A172 (cell line): ENCODE data around the gene KLF16. TPM values are rescaled to one million over a fixed set of nuclear protein-coding genes. Genes with fewer than 3 reads are reported as not detected.

ENCODE experiments used
- DNase-seq: peaks from one replicate; pipeline ENCODE4 v3.0.0-alpha.2; 2015; ENCODE audit warnings: low spot score
- total RNA-seq: library from RNA; depleted of rRNA; stranded (reverse); fragments of >200 nt; shearing (Covaris generic); gene quantifications from 2 replicates; pipeline ENCODE4 v1.2.3, GENCODE V29; 2014

The KLF16 gene
- total RNA-seq, 1 experiment from 2014 or later: 8.2 TPM

DNA sequence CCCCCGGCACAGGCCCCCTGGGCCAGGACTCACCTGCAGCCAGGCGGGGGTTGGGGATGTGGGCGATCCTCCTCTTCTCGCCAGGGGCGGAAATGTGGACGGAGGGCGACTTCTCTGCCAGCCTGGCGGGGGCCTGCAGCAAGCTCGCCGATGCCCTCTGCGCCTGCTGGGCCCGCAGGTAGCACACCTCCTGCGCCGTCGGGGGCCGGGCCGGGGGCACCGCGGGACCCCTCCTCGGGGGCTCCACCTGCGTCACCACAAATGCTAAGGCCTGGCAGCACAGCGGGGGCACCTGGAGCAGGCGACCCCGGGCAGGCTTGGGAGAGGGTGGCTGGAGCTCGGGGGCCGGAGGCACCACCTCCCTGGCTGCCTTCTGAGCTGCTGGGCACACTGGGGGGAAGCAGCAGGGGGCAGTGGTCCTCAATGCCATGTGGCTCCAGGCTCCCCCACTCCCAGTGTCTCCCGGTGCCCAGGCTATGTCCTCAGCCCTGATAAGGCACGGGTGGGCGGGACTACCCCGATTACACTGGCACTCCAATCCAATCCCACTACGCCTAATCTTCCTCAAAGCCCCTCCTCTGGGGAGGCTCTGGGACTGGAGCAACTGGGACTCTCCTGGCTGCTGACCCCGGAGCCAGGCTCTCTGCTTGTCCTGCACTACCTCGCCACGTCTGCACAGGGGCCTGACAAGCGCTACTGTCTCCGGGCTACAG lies 39.7 kb downstream of the KLF16 start:
- no peak for DNase-seq

DNA sequence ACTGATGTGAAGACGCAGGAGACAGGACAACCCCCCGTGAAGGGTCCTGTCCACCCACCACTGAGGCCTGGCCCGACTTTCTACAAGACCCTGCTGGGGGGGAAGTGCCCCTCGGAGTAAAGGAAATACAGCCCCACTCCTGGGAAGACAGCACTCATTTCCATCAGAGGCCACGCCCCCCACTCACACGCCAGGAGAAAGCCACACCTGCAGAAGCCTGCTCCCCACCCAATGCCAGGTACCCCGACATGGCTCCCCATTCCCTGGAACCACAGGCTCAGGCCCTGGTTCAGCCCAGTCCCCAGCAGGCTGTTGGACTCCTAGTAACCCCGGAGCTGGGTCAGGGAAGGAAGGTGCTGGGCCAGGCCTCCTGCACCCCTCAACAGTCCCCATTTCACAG lies 40.4 kb downstream of the KLF16 start:
- no peak for DNase-seq

DNA sequence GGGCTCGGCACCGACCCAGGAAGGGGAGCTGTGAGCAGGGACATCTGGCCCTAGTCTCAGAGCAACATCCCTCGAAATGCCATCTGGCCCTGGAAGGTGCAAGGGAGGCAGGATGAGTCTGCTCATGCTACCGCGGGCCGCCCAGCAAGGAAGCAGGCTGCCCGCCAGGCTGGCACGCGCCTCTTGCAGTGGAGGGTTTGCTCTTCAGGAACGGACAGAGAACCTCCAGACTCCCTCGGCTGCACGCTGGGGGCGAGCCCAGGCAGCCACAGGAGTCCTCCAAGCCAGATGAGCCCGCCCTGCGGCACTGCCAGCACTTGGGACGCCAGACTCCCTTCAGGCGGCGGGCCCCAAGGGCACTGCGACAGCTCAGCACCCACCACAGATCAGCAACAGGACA lies 41.2 kb downstream of the KLF16 start:
- no peak for DNase-seq

DNA sequence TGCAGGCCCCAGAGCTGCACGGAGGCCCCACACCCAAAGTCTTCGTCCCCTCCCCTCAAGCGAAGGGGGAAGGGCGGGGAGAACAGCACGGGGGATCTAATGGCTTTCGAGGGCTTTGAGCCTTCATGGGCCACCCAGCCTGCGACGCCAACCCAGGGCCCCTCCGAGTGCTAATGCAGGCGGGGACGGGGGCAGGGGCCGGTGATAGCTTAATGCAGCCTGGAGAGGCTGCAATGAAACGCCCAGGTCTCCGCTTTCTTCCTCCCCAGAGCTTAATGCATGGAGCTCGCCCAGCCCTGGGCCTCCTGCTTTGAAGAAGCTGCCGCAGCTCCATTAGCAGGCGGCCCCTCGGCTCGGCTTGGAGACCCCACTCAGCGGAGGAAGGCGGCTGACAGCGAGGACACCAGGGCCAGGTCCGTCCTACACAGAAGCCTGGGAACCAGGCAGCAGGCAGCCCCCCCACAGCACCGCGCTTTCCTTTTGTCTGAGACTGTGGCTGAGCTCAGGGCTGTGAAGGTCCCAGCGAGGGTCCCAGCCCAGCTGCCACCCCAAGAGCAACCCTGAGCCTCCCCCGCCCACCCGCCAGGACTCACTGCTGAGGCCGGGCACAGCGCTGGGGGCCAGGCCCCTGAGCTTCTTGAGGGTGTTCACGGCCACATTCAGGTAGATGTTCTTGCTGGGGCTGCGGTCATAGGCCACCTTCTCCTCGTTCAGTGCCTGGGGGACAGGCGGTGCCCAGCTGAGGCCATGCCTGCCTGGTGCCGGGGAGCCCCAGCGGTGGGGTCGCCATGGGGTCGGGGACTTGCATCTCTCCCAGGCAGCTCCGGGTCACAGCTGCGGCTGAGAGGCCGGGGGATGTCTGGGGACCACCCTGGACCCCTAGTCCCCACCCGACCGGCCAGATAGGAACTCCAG lies 43.8 kb downstream of the KLF16 start:
- DNase-seq: no peak

DNA sequence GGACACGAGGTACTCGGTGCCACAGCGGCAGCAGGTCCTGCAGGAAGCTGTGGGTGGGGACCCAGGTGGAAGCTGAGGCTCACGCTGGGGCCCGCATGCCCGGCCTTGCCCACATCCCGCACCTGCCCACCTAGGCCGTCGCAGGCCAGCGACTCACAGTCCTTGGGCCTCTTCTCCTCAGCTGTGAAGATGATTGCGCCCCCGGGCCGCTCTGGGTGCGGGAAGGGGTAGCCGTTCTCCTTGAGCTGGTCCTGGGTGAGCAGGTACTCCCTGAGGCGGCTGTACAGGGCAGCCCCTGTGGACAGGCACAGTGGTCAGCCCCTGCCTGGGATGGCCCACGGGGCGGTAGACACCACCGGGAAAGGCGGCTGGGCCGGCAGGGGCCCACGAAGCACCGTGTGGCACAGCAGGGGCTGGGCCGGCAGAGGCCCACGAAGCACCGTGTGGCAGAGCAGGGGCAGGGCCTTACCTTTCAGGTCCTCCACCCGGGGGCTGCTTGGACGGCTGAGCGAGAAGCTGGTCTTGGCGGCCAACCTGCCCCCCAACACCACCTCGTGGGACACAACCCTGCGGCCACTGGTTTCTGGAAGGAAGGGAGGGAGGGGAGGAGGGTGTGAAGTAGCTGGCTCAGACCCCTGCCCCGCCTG lies 44.7 kb downstream of the KLF16 start:
- no peak for DNase-seq

DNA sequence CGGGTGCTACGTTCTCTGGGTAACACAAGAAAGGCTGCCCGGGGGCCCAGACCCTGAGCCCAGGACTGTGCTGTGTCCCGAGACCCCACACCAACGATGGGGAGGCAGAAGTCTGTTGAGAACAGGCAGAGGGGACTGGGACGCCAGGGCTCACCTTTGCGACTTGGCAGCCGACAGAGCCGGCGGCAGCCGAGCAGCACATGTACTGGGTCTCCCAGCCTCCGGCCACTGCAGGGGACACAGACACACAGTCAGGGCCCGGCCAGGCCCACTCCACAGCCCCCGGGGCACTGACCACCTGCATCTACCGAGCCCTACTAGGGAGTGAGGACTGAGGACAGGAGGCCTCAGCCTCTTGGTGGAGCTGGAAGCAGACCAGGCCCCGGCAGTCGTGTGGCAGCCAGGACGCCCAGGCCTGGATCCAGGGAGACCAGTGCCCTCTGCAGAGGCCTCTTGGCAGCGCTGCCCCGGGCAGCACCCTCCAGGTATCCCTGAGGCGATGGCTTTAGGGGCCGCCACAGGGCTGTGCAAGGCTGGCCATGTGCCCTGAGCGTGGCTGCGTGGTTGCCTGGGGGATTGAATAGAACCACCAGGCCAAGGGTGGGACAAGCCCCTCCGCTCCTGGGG lies 45.7 kb downstream of the KLF16 start:
- no peak for DNase-seq

GRCh38 chr19:1816530-1817298 lies 46.7 kb downstream of the KLF16 start:
- no peak for DNase-seq

- no peak for DNase-seq
These were observed 47.5 kb downstream of the KLF16 start for GRCh38 chr19:1815605-1816529.

GRCh38 chr19:1814833-1815604 lies 48.4 kb downstream of the KLF16 start:
- no peak for DNase-seq

DNA sequence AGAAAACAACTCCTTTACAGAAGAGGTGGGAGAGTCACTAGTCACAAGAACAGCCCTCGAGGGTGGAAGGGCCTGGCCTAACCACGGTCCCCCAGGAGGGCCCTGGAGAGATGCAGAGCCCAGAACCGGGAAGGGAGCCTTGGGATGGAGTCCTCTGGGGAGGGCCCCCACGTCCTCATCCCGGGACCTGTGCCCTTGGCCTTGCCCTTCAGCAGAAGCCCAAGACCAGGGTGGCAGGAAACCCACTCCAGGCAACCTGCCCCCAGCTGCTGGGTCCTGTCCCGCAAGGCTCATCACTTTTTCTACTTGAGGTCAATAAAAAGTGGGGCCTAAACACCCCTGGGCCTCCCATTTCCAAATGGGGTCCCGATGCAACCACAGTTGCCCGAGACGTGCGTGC lies 49.0 kb downstream of the KLF16 start:
- no peak for DNase-seq

DNA sequence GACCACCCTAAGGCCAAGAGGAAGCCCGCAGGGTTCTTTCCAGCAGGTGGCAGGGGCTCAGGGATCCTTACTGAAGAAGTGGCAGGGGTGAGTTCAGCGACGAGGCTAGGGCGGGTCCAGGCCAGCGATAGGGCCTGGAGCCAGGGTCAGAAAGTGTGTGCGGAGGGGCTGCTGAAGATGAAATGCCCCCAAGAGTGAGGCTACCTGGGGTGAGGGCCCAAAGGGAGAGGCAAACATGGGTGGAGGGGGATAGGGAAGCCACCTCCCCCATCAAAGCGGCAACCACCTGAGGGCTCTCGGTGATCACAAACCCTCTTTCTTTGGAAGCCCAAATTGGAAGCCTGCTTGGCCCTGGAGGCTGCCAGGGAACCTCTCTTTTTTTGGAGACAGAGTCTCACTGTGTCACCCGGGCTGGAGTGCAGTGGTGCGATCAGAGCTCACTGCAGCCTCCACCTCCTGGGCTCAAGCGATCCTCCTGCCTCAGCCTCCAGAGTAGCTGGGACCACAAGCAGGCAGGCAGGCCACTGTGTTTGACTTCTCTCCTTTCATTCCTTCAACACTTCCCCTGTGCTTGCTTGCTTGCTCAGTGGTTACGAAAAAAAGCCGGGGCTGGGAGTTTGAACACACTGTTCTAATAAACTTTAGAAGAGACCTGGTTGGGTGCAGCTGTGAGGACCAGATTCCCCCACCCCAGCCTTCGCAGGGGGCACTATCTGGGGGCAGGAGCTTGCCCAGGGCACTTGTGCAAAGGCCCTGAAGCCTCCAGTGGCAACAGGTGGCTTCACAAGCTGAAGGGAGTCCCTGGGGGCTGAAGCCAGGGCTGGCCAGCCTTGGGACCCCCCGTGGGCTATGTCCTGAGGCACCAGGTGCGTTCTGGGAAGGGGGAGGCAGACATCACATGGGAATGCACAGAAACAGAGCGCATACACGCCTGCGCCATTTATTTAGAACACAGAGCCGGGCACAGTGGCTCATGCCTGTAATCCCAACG lies 49.9 kb downstream of the KLF16 start:
- DNase-seq: no peak

DNA sequence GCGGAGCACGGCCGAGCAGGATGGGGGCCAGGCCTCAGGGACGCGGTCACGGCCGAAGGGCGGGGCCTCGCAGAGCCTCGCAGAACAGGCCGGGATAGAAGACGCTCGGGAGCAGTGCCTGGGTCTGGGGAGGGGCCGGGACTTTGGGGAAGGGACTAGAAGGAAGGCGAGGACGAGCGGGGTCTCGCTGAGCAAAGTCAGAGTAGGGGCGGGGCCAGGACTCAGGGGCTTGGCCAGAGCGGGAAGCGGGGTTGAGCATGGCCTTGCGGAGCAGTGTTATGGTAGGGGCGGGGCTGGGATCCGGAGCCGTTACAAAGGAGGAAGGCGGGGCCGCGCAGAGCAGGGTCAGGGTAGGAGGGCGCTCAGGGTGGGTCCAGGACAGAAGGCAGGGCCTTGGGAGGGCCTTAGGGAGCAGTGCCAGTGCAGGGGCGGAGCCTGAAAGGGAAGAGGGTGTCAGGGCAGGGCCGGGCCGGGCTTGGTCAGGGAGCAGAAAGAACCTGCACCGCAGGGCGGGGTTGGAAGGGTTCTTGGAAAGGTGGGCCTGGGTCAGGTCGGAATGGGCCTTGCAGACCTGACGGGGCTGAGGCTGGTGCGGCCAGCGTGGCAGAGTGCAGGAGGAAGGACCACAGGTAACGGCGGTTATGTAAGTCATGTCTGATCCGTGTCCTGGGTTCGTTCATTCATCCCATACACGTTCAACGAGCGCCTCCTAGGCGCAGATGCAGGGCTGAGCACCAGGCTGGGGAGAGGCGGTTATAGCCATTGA lies 50.8 kb downstream of the KLF16 start:
- DNase-seq: peak; percentile 97

- no peak for DNase-seq
These were observed 51.4 kb downstream of the KLF16 start, which contains the start of gene ATP8B3 for GRCh38 chr19:1811942-1812425. TSS of gene ATP8B3 (minus strand) at chr19:1812276. CDS start at chr19:1811736, 540 bp downstream.

DNA sequence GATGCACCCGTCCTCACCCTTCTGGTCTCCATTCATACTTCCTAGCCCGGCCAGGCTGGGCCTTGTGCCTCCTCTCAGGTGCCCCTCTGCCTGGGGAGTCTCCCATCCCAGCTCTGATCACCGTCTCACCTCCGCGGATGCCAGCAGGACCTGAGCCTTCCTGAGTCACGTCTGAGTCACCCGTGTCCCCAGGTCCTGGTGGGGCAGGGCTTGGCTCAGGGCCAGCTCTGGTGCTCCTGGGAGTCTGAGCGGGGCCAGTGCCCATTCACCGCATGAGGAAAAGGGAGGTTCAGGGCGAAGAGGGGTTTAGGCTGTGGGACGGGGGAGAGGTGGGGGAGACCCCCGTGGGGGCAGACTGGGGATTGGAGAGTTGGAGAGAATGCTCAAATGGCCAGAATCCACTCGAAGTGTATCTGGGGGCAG lies 51.9 kb downstream of the KLF16 start:
- DNase-seq: peak; percentile 92

- no peak for DNase-seq
These were observed 52.8 kb downstream of the KLF16 start for GRCh38 chr19:1810439-1811160.

GRCh38 chr19:1809678-1810077 lies 53.7 kb downstream of the KLF16 start:
- no peak for DNase-seq

DNA sequence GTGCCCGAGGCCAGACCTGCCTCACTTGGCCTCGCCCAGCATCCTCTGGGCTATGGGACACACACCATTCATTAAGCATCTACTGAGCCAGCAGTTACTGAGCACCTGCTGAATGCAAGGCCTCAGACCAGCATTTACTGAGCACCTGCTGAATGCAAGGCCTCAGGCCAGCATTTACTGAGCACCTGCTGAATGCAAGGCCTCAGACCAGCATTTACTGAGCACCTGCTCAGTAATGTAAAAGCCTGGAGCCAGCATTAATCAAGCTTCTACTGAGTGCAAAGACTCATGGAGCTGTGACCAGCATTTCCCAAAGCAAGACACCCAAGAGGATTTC lies 55.0 kb downstream of the KLF16 start:
- DNase-seq: no peak
